Astrocyte (in vitro differentiated cells and primary cell): ENCODE measurements around the gene SDF2.

Source experiments
- EZH2 ChIP-seq: IDR thresholded peaks from 2 replicates; pipeline ENCODE4 v1.6.1; 2012; ENCODE audit warnings: mild to moderate bottlenecking, low read length, inconsistent platforms; ENCODE audit not compliant: insufficient read depth
- TF ChIP-seq, protein P1 (sequence below): IDR thresholded peaks from 2 replicates; pipeline ENCODE4 v1.5.1; 2011; ENCODE audit warnings: low read depth, mild to moderate bottlenecking, inconsistent platforms, low read length, moderate library complexity; ENCODE audit not compliant: insufficient read depth

DNA sequence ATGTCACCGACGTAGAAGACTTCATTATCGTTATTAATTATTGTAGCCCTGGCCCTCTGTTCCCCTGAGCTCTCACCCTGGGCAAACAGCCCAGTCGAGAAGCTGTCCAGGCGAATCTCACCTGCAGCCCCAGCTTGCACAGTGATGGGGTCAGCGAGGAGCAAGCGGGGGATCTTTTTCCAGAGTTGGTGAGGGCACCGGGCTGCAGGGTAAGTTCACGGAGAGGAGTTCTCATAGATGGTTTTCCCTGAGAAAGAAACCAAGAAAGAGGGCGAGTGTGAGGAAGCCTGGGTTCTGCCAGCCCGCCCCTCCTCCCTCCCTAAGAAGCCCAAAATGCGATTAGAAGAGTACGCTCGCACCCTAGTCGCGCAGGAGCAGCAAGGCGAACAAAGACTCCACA lies 63.3 kb downstream of the SDF2 start:
- TF ChIP-seq, protein P1, sequence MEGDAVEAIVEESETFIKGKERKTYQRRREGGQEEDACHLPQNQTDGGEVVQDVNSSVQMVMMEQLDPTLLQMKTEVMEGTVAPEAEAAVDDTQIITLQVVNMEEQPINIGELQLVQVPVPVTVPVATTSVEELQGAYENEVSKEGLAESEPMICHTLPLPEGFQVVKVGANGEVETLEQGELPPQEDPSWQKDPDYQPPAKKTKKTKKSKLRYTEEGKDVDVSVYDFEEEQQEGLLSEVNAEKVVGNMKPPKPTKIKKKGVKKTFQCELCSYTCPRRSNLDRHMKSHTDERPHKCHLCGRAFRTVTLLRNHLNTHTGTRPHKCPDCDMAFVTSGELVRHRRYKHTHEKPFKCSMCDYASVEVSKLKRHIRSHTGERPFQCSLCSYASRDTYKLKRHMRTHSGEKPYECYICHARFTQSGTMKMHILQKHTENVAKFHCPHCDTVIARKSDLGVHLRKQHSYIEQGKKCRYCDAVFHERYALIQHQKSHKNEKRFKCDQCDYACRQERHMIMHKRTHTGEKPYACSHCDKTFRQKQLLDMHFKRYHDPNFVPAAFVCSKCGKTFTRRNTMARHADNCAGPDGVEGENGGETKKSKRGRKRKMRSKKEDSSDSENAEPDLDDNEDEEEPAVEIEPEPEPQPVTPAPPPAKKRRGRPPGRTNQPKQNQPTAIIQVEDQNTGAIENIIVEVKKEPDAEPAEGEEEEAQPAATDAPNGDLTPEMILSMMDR = no peak
- no peak for TF ChIP-seq EZH2
